Liver (tissue), 9 donors: ENCODE results near the gene MMD. TPM values are rescaled to one million over a fixed set of nuclear protein-coding genes. Genes with fewer than 3 reads are reported as not detected.

Source experiments
- DNase-seq: peaks from one replicate; pipeline ENCODE4 v3.0.0-alpha.2; 2017; ENCODE audit warnings: low spot score
- H3K27ac ChIP-seq, 2 donors: one replicate each; pipeline ENCODE4 v1.7.0; 2013; ENCODE audit warnings: inconsistent platforms in 2 of 2, low read length in 2 of 2, control low read depth in 1 of 2, low read depth in 1 of 2, mild to moderate bottlenecking in 1 of 2
- H3K27me3 ChIP-seq, 4 donors: one replicate each; pipeline versions ENCODE4 v1.6.1 to v1.7.0; 2013; ENCODE audit warnings: low read length in 3 of 4, inconsistent platforms in 1 of 4, mild to moderate bottlenecking in 1 of 4, moderate library complexity in 1 of 4; ENCODE audit not compliant: control insufficient read depth in 4 of 4, insufficient read depth in 4 of 4
- H3K36me3 ChIP-seq, 4 donors: one replicate each; pipeline versions ENCODE4 v1.6.1 to v1.7.0; 2013; ENCODE audit warnings: low read length in 3 of 4, mild to moderate bottlenecking in 3 of 4, low read depth in 1 of 4, moderate library complexity in 1 of 4; ENCODE audit not compliant: control insufficient read depth in 4 of 4, insufficient read depth in 3 of 4
- H3K4me1 ChIP-seq, 4 donors: one replicate each; pipeline versions ENCODE4 v1.6.1 to v1.7.0; 2013; ENCODE audit warnings: low read length in 3 of 4, mild to moderate bottlenecking in 3 of 4, moderate library complexity in 1 of 4; ENCODE audit not compliant: control insufficient read depth in 4 of 4, insufficient read depth in 4 of 4
- H3K4me3 ChIP-seq, 3 donors: one replicate each; pipeline versions ENCODE4 v1.6.1 to v1.7.0; 2013; ENCODE audit warnings: low read length in 3 of 3, control low read depth in 1 of 3, low read depth in 1 of 3, mild to moderate bottlenecking in 1 of 3
- H3K9ac ChIP-seq, 2 donors: one replicate each; pipeline ENCODE4 v1.7.0; 2013; ENCODE audit warnings: low read length in 2 of 2, mild to moderate bottlenecking in 2 of 2, moderate library complexity in 2 of 2, control low read depth in 1 of 2, low read depth in 1 of 2
- H3K9me3 ChIP-seq, 4 donors: one replicate each; pipeline versions ENCODE4 v1.6.1 to v1.7.0; 2013; ENCODE audit warnings: low read length in 3 of 4; ENCODE audit not compliant: control insufficient read depth in 4 of 4
- ATF3 ChIP-seq: IDR thresholded peaks from 2 replicates; pipeline ENCODE4 v1.6.1; 2016; ENCODE audit warnings: antibody characterized with exemption
- EGR1 ChIP-seq, 2 donors: IDR thresholded peaks; 2 replicates each; pipeline ENCODE4 v1.6.1; 2016 to 2018; ENCODE audit warnings: antibody characterized with exemption in 2 of 2, low read depth in 2 of 2
- FOXA1 ChIP-seq: IDR thresholded peaks from 2 replicates; pipeline ENCODE4 v1.6.1; 2016; ENCODE audit warnings: antibody characterized with exemption
- FOXA2 ChIP-seq: IDR thresholded peaks from 2 replicates; pipeline ENCODE4 v1.6.1; 2016; ENCODE audit warnings: antibody characterized with exemption
- GABPA ChIP-seq, 2 donors: IDR thresholded peaks in 1 of 2; conservative IDR thresholded peaks in 1 of 2; 2 replicates each; pipeline ENCODE4 v1.6.1; 2016; ENCODE audit warnings: antibody characterized with exemption in 2 of 2, mild to moderate bottlenecking in 1 of 2, moderate library complexity in 1 of 2
- HNF4A ChIP-seq, 2 donors: conservative IDR thresholded peaks; 2 replicates each; pipeline ENCODE4 v1.6.1; 2016; ENCODE audit warnings: antibody characterized with exemption in 2 of 2, mild to moderate bottlenecking in 2 of 2
- HNF4G ChIP-seq: IDR thresholded peaks from 2 replicates; pipeline ENCODE4 v1.6.1; 2016; ENCODE audit warnings: antibody characterized with exemption
- JUND ChIP-seq, 2 donors: IDR thresholded peaks; 2 replicates each; pipeline ENCODE4 v1.6.1; 2016; ENCODE audit warnings: antibody characterized with exemption in 2 of 2
- NR2F2 ChIP-seq: IDR thresholded peaks from 2 replicates; pipeline ENCODE4 v1.6.1; 2016; ENCODE audit warnings: antibody characterized with exemption
- RAD21 ChIP-seq, 2 donors: IDR thresholded peaks; 2 replicates each; pipeline ENCODE4 v1.6.1; 2016; ENCODE audit warnings: antibody characterized with exemption in 2 of 2, mild to moderate bottlenecking in 2 of 2
- RXRA ChIP-seq, 2 donors: IDR thresholded peaks; 2 replicates each; pipeline ENCODE4 v1.6.1; 2017 to 2018; ENCODE audit warnings: antibody characterized with exemption in 2 of 2, mild to moderate bottlenecking in 1 of 2
- SP1 ChIP-seq: IDR thresholded peaks from 2 replicates; pipeline ENCODE4 v1.6.1; 2018; ENCODE audit warnings: antibody characterized with exemption, mild to moderate bottlenecking
- TAF1 ChIP-seq: conservative IDR thresholded peaks from 2 replicates; pipeline ENCODE4 v1.6.1; 2016; ENCODE audit warnings: antibody characterized with exemption, mild to moderate bottlenecking
- YY1 ChIP-seq: IDR thresholded peaks from 2 replicates; pipeline ENCODE4 v1.6.1; 2016; ENCODE audit warnings: antibody characterized with exemption, mild to moderate bottlenecking
- ZBTB33 ChIP-seq: IDR thresholded peaks from 2 replicates; pipeline ENCODE4 v1.6.1; 2016; ENCODE audit warnings: antibody characterized with exemption
- WGBS: extraction: QIAGEN DNeasy Blood & Tissue Kit; methylation state at CpG from one replicate; pipeline ENCODE4 v1.1.7; 2013; 5-methylcytosine and 5-hydroxymethylcytosine counted together
- polyA plus RNA-seq, 2 donors: library from polyadenylated mRNA; stranded (reverse) in 1 of 2; unstranded in 1 of 2; fragments of 200-250 nt in 1 of 2; fragments of >200 nt in 1 of 2; fragmentation: Nextera tagmentation in 1 of 2; extraction: Ambion mirVana in 1 of 2; gene quantifications; one replicate each; pipeline versions ENCODE4 v1.2.1 to v1.2.3, GENCODE V29; 2013 to 2015
- total RNA-seq, 2 donors: library from RNA; depleted of rRNA; stranded (reverse); fragments of >200 nt; gene quantifications; one replicate each; pipeline ENCODE4 v1.2.3, GENCODE V29; 2014
- TF ChIP-seq, protein P1 (sequence below): IDR thresholded peaks from 2 replicates; pipeline ENCODE4 v1.6.1; 2016; ENCODE audit warnings: antibody characterized with exemption
- TF ChIP-seq, protein P2 (sequence below): fragments of 150-350 bp; IDR thresholded peaks from 2 replicates; pipeline ENCODE4 v1.5.1; 2017; ENCODE audit warnings: improper control_type of control experiment, low read depth, low read length; ENCODE audit not compliant: missing input control
- TF ChIP-seq, protein P3 (sequence below): IDR thresholded peaks from 2 replicates; pipeline ENCODE4 v1.6.1; 2016; ENCODE audit warnings: antibody characterized with exemption, mild to moderate bottlenecking
- donor health status: healthy.
- donor health status: healthy.
- donor health status: healthy.
- donor health status: healthy.
- donor health status: healthy.

The MMD gene
- total and polyA plus RNA-seq, 4 donors: 4.9 to 18.7 (median 11.4) TPM

DNA sequence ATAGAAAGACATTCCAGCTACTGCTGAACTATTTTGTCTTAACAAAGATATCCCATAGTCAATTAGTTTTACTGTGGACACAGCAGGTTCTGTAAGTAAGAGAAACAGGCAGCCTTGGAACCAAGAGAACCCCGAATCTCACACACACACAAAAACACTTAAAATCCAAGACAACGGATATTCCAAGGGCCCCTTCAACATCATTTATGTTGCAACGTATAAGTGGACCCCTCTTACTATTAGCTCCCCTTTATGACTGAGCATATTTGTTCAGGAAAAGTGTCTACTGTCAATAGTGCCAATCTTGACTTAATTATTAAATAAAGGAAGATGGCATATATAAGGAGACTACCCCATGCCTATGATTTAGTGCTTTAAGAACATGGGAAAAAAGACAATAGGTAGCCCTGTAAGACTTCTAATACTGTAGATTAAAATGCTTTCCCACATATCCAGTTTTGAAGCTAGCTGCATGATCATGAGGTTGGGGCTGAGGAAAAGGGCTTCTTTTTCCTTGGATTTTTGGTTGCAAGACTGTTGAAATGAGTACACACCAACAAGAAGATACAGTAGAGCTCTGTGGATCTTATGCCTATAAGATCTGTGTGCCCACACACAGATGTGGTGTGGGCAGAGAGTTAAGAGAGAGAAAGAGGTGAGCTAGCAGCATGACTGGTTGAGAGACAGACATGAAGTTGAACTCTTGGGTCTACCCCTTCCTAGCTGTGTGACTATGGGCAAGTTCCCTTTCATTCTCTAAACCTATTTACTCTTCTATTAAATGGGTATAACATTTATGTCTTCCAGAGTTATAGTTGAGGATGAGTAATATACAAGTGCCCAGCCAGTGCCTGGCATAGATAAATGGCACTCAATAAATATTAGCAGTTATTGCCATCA, 3.0 kb downstream of the MMD start:
- peaks cover 0 to 2% (median under 1%) of the 10 kb centered on the region in 4 donors for H3K36me3 ChIP-seq
- no peak overlapping the region for H3K27ac ChIP-seq
- no peak for TF ChIP-seq FOXA2
- no peak for TF ChIP-seq JUND (IDR thresholded peaks at IDR 0.05)
- TF ChIP-seq EGR1 (IDR thresholded peaks at IDR 0.05; ENCODE audit: low read depth in 2 of 2): no peak
- no peak for TF ChIP-seq NR2F2
- TF ChIP-seq HNF4G: no peak
- TF ChIP-seq YY1: no peak
- TF ChIP-seq, protein P1, sequence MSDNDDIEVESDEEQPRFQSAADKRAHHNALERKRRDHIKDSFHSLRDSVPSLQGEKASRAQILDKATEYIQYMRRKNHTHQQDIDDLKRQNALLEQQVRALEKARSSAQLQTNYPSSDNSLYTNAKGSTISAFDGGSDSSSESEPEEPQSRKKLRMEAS: no peak
- TF ChIP-seq, protein P2, sequence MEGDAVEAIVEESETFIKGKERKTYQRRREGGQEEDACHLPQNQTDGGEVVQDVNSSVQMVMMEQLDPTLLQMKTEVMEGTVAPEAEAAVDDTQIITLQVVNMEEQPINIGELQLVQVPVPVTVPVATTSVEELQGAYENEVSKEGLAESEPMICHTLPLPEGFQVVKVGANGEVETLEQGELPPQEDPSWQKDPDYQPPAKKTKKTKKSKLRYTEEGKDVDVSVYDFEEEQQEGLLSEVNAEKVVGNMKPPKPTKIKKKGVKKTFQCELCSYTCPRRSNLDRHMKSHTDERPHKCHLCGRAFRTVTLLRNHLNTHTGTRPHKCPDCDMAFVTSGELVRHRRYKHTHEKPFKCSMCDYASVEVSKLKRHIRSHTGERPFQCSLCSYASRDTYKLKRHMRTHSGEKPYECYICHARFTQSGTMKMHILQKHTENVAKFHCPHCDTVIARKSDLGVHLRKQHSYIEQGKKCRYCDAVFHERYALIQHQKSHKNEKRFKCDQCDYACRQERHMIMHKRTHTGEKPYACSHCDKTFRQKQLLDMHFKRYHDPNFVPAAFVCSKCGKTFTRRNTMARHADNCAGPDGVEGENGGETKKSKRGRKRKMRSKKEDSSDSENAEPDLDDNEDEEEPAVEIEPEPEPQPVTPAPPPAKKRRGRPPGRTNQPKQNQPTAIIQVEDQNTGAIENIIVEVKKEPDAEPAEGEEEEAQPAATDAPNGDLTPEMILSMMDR: no peak
- H3K4me3 ChIP-seq: no peak overlapping the region
- 97% methylated on average over 3 of the region's 3 CpGs for WGBS
- no peak for DNase-seq
- peaks cover 3 to 19% (median 10%) of the 10 kb centered on the region in 4 donors for H3K4me1 ChIP-seq
- H3K9me3 ChIP-seq: no peaks in the 10 kb centered on the region
- no peaks in the 10 kb centered on the region for H3K27me3 ChIP-seq
- H3K9ac ChIP-seq: no peak overlapping the region

DNA sequence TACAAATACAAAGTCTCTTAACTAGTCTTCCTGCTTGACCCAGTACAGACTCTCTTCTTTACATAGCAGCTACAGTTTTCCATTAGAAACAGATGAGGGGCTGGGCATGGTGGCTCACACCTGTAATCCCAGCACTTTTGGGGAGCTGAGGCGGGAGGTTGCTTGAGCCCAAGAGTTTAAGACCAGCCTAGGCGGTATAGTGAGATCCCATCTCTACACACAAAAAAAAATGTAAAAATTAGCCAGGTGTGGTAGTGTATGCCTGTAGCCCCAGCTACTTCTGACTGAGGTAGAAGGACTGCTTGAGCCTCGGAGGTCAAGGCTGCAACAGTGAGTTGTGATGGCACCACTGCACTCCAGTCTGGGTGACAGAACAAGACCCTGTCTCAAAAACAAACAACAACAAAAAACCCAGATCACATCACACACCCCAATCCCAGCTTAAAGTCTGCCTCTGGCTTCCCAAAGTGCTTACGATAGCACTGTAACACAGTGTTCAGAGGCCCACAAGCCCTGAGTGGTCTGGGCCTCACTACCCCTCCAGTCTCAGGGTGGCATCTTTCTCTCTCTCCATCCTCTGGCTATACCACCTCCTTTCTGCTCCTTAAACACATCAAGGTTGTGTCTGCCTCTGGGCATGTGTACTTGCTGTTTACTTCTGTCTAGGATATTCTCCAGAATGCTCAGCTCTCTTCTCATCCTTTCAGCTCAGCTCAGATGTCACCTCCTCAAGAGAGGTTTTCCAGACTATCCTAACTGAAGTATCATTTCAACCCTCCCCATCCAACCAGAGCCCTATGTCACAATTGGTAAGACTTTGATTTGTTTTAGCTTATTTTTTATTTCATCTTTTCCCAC, 4.0 kb downstream of the MMD start:
- Histone ChIP-seq H3K27ac (no peak overlapping the region), H3K27me3 (no peaks in the 10 kb centered on the region), H3K36me3 (peaks cover 0 to 9% (median 5%) of the 10 kb centered on the region in 4 donors), H3K9me3 (no peaks in the 10 kb centered on the region), H3K4me1 (peaks cover 3 to 19% (median 10%) of the 10 kb centered on the region in 4 donors), H3K4me3 (no peak overlapping the region), H3K9ac (no peak overlapping the region)
- TF ChIP-seq GABPA (IDR thresholded peaks at IDR 0.05 in 1 of 2, conservative IDR thresholded peaks at IDR 0.05 in 1 of 2) (no peak), JUND (IDR thresholded peaks at IDR 0.05) (no peak), EGR1 (IDR thresholded peaks at IDR 0.05; ENCODE audit: low read depth in 2 of 2) (no peak), NR2F2 (no peak), SP1 (no peak), HNF4A (conservative IDR thresholded peaks at IDR 0.05) (no peak), YY1 (no peak), ATF3 (no peak), RAD21 (IDR thresholded peaks at IDR 0.05) (no peak), ZBTB33 (no peak), FOXA2 (no peak), HNF4G (no peak), RXRA (IDR thresholded peaks at IDR 0.05) (no peak), TAF1 (no peak), FOXA1 (no peak)
- TF ChIP-seq, protein P3, sequence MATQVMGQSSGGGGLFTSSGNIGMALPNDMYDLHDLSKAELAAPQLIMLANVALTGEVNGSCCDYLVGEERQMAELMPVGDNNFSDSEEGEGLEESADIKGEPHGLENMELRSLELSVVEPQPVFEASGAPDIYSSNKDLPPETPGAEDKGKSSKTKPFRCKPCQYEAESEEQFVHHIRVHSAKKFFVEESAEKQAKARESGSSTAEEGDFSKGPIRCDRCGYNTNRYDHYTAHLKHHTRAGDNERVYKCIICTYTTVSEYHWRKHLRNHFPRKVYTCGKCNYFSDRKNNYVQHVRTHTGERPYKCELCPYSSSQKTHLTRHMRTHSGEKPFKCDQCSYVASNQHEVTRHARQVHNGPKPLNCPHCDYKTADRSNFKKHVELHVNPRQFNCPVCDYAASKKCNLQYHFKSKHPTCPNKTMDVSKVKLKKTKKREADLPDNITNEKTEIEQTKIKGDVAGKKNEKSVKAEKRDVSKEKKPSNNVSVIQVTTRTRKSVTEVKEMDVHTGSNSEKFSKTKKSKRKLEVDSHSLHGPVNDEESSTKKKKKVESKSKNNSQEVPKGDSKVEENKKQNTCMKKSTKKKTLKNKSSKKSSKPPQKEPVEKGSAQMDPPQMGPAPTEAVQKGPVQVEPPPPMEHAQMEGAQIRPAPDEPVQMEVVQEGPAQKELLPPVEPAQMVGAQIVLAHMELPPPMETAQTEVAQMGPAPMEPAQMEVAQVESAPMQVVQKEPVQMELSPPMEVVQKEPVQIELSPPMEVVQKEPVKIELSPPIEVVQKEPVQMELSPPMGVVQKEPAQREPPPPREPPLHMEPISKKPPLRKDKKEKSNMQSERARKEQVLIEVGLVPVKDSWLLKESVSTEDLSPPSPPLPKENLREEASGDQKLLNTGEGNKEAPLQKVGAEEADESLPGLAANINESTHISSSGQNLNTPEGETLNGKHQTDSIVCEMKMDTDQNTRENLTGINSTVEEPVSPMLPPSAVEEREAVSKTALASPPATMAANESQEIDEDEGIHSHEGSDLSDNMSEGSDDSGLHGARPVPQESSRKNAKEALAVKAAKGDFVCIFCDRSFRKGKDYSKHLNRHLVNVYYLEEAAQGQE: no peak
- TF ChIP-seq, protein P2: no peak
- TF ChIP-seq, protein P1: no peak
- DNase-seq: no peak
- WGBS: 98% methylated on average over 4 of the region's 4 CpGs
